HuH-7 (cell line): ENCODE results near the gene GPX3.

Experiments used
- DNase-seq: peaks from one replicate; pipeline ENCODE4 v3.0.0; 2011; ENCODE audit warnings: low spot score

Gene GPX3

GRCh38 chr5:151058301-151058700 lies 37.9 kb downstream of the GPX3 start:
- DNase-seq, result no peak

GRCh38 chr5:151058891-151059489 lies 38.6 kb downstream of the GPX3 start:
- no peak for DNase-seq

- no peak for DNase-seq
Observed at GRCh38 chr5:151060742-151061141, 40.4 kb downstream of the GPX3 start.

- DNase-seq, result no peak
Observed at GRCh38 chr5:151062405-151063141, 42.2 kb downstream of the GPX3 start.

GRCh38 chr5:151063142-151063989 lies 43.0 kb downstream of the GPX3 start:
- no peak for DNase-seq

GRCh38 chr5:151064916-151065499 lies 44.6 kb downstream of the GPX3 start:
- no peak for DNase-seq

GRCh38 chr5:151065609-151066008 lies 45.2 kb downstream of the GPX3 start:
- DNase-seq, result no peak

GRCh38 chr5:151066920-151067319 lies 46.5 kb downstream of the GPX3 start:
- no peak for DNase-seq

GRCh38 chr5:151067632-151068432 lies 47.4 kb downstream of the GPX3 start:
- DNase-seq, result no peak

- DNase-seq, result no peak
Observed at GRCh38 chr5:151068433-151069197, 48.2 kb downstream of the GPX3 start.

- DNase-seq, result no peak
Observed at GRCh38 chr5:151070449-151070848, 50.1 kb downstream of the GPX3 start.

GRCh38 chr5:151071021-151071420 lies 50.6 kb downstream of the GPX3 start:
- DNase-seq, result no peak

GRCh38 chr5:151071848-151072629 lies 51.6 kb downstream of the GPX3 start:
- no peak for DNase-seq

GRCh38 chr5:151072630-151073025 lies 52.2 kb downstream of the GPX3 start:
- no peak for DNase-seq

GRCh38 chr5:151073280-151073679 lies 52.9 kb downstream of the GPX3 start:
- no peak for DNase-seq

GRCh38 chr5:151074557-151074956 lies 54.2 kb downstream of the GPX3 start:
- no peak for DNase-seq

- no peak for DNase-seq
Observed at GRCh38 chr5:151075698-151076331, 55.4 kb downstream of the GPX3 start.

GRCh38 chr5:151076616-151077015 lies 56.2 kb downstream of the GPX3 start:
- DNase-seq, result no peak

GRCh38 chr5:151077419-151077818 lies 57.0 kb downstream of the GPX3 start:
- DNase-seq, result no peak

- no peak for DNase-seq
Observed at GRCh38 chr5:151077967-151078366, 57.6 kb downstream of the GPX3 start.
